ENCODE measurements around the gene SLC5A5. TPM values are rescaled to one million over a fixed set of nuclear protein-coding genes. Genes with fewer than 3 reads are reported as not detected.
A peak's percentile ranks its signal among the peaks of the same experiment; 100 is the strongest.
"Not testable (repeated sequence)": the region's sequence is repeated elsewhere in the genome, so short reads cannot be mapped to it uniquely, and the experiment has no call there.

Gene SLC5A5
- polyA plus RNA-seq, 4 donors, result 0.04 to 0.14 (median 0.04) TPM; not detected in 1

GRCh38 chr19:17869114-17869608 is 2.6 kb upstream of the SLC5A5 start:
- no peak for DNase-seq (ENCODE audit: low read depth in 4 of 4, low spot score in 2 of 4)

GRCh38 chr19:17871032-17871877 is 490 bp upstream of the SLC5A5 start:
- no peak for DNase-seq (ENCODE audit: low read depth in 4 of 4, low spot score in 2 of 4)

GRCh38 chr19:17872251-17873001 is 681 bp downstream of the SLC5A5 start:
- no peak for DNase-seq (ENCODE audit: low read depth in 4 of 4, low spot score in 2 of 4)

- no peak for DNase-seq (ENCODE audit: low read depth in 4 of 4, low spot score in 2 of 4)
These were observed 2.3 kb downstream of the SLC5A5 start for GRCh38 chr19:17873786-17874757.

GRCh38 chr19:17874758-17875135 is 3.0 kb downstream of the SLC5A5 start:
- no peak for DNase-seq (ENCODE audit: low read depth in 4 of 4, low spot score in 2 of 4)

GRCh38 chr19:17877696-17878095 is 6.0 kb downstream of the SLC5A5 start:
- DNase-seq (ENCODE audit: low read depth in 4 of 4, low spot score in 2 of 4), result no peak

- DNase-seq (ENCODE audit: low read depth in 4 of 4, low spot score in 2 of 4), result no peak
These were observed 7.7 kb downstream of the SLC5A5 start for GRCh38 chr19:17879466-17879865.

GRCh38 chr19:17881701-17882100 is 10.0 kb downstream of the SLC5A5 start:
- no peak for DNase-seq (ENCODE audit: low read depth in 4 of 4, low spot score in 2 of 4)

GRCh38 chr19:17883627-17884410 is 12.1 kb downstream of the SLC5A5 start:
- no peak for DNase-seq (ENCODE audit: low read depth in 4 of 4, low spot score in 2 of 4)

GRCh38 chr19:17886515-17886914 is 14.8 kb downstream of the SLC5A5 start:
- DNase-seq (ENCODE audit: low read depth in 4 of 4, low spot score in 2 of 4), result no peak

GRCh38 chr19:17887221-17887620 is 15.5 kb downstream of the SLC5A5 start:
- DNase-seq (ENCODE audit: low read depth in 4 of 4, low spot score in 2 of 4), result not testable (repeated sequence)

- no peak for DNase-seq (ENCODE audit: low read depth in 4 of 4, low spot score in 2 of 4)
These were observed 16.5 kb downstream of the SLC5A5 start for GRCh38 chr19:17888260-17888659.

GRCh38 chr19:17889609-17890214 is 18.0 kb downstream of the SLC5A5 start:
- DNase-seq (ENCODE audit: low read depth in 4 of 4, low spot score in 2 of 4), result peak in 3 of 4 donors; percentile 34 to 60 (median 49)

GRCh38 chr19:17893766-17894165 is 22.0 kb downstream of the SLC5A5 start:
- DNase-seq (ENCODE audit: low read depth in 4 of 4, low spot score in 2 of 4), result no peak

- no peak for DNase-seq (ENCODE audit: low read depth in 4 of 4, low spot score in 2 of 4)
These were observed 31.0 kb downstream of the SLC5A5 start for GRCh38 chr19:17902701-17903100.

GRCh38 chr19:17908244-17908643 is 36.5 kb downstream of the SLC5A5 start:
- DNase-seq (ENCODE audit: low read depth in 4 of 4, low spot score in 2 of 4), result no peak

GRCh38 chr19:17909003-17909732 is 37.4 kb downstream of the SLC5A5 start:
- no peak for DNase-seq (ENCODE audit: low read depth in 4 of 4, low spot score in 2 of 4)

- no peak for DNase-seq (ENCODE audit: low read depth in 4 of 4, low spot score in 2 of 4)
These were observed 39.1 kb downstream of the SLC5A5 start for GRCh38 chr19:17910791-17911360.
